Activated CD8-positive, alpha-beta memory T cell treated with anti-CD3 and anti-CD28 coated beads for 24 hours (primary cell): ENCODE results near the gene LRP1B.
"Not testable (repeated sequence)": the region's sequence is repeated elsewhere in the genome, so short reads cannot be mapped to it uniquely, and the experiment has no call there.

Source experiments
- DNase-seq: peaks from one replicate; pipeline ENCODE4 v3.0.0-alpha.2; 2020

The LRP1B gene

DNA sequence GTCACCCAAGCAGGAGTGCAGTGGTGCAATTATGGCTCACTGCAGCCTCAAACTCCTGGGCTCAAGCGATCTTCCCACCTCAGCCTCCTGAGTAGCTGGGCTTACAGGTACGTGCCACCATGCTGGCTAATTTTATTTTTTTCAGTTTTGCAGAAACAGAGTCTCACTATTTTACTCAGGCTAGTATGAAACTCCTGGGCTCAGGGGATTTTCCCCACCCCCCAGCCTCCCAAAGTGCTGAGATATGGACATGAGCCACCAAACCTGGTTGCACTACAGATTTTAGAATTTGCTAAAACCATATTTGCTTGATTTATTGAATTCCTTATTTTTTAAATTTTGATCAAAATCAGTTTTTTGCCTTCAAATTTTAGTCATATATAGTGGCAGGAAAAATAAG, 1553.4 kb downstream of the LRP1B start:
- no peak for DNase-seq

DNA sequence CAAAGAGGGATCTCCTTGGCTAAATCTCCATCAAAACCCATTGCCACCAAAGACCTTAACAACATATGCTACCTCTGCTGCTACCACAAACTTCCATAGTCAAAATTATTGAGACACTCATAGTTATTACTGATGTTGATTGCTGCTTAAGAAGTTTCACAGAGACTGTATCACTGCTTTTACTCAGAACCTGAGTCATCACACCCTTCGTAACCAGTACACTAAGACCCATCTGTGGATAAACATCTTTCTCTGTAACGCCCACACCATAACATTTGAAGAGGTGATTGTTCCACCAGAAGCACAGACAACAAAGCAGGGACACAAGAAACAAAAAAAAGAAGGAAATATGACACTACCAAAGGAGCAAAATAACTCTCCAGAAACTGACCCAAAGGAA, 1563.1 kb downstream of the LRP1B start:
- DNase-seq = no peak

DNA sequence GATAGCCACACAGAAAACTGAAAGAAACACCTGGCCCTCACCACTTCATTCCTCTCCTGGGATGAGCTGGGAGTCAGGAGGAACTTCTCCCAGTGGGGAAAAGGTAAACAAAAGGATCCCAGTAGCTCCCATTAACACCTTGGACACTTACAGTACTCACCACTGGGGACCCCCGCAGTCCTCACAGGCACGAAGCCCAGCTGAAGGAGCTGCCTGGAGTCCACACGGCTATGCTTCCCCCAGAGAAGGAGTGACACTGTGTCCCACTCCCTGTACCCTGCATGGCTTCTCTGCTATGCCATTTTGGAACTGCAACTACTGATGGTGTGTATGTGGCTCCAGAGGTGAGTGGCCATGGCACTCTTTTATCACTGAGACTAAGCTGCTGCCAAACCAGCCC, 1565.1 kb downstream of the LRP1B start:
- no peak for DNase-seq

DNA sequence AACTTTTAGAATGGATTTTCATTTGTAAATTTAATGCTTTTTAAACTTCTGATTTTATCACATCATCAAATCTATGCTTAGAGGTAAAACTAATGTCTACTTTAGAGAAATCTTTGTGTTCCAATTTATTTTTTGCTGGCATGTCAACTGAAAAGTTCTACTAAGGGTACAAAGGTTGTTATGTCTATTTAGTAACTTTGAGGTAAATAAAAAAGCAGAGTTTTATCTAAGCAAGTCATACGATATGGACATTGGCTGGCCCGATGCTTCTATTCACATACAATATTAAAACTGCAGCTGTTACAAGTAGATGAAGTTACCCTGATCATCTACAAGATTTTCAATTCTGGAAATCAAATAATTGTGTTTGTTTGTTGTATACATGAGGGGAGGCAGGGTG, 1575.1 kb downstream of the LRP1B start:
- no peak for DNase-seq

DNA sequence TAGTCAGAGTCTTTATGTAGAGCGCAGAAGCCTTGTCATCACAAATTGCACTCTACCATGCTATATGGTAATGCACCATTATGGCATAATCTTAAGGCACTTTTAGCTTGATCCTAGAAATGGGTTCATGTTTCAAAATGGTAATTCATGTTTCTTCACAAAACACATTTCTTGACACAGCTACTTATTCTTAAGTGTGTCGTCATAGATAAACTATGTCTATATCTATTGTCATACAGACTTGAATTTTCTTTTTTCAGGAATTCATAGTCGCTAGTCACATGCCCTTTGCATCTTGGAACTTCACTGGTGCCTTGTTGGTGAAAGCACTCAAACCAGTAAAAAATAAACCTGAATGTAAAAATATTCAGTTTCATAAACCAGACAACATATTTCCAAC, 1578.2 kb downstream of the LRP1B start:
- DNase-seq = no peak

DNA sequence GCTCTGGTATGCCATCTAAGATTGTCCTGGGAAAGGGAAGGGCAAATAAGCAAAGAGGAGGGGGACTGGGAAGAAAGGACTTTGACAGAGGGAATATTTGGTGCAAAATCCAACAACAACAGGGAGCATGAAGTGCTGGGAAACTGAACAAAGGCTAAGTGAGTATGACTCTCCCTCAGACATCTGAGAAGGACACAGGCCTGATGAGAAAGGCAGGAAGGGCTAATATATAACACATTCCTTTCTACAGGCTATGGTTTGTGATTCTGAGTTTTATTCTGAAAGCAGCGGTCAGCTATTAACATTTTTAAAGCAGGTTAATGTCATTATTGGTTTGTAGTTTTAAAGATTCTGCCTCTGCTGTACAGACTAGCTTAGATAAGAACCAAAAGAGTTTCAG, 1579.5 kb downstream of the LRP1B start:
- no peak for DNase-seq

DNA sequence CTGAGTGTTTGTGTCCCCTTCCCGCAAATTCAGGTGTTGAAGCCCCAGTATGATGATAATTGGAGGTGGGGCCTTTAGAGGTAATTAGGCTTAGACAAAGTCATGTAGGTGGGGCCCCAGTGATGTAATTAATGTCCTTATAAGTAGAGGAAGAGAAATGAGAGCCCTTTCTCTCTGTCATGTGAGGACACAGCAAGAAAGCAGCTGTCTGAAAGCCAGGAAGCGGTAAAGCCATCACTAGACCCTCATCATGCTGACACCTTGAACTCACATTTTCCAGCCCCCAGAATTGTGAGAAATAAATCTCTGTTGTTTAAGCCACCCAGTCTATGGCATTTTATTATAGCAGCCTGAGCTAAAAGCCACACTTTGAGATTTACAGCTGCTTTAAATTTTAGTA, 1580.0 kb downstream of the LRP1B start:
- no peak for DNase-seq

DNA sequence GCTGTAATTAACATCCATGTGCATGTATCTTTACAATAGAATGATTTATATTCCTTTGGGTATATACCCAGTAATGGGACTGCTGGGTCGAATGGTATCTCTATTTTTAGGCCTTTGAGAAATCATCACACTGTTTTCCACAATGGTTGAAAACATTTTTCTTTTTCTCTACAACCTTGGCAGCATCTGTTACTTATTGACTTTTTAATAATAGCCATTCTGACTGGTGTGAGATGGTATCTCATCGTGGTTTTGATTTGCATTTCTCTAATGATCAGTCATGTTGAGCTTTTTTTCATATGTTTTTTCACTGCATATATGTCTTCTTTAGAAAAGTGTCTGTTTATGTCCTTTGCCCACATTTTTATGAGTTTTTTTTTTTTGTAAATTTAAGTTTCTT, 1586.0 kb downstream of the LRP1B start:
- DNase-seq = not testable (repeated sequence)

DNA sequence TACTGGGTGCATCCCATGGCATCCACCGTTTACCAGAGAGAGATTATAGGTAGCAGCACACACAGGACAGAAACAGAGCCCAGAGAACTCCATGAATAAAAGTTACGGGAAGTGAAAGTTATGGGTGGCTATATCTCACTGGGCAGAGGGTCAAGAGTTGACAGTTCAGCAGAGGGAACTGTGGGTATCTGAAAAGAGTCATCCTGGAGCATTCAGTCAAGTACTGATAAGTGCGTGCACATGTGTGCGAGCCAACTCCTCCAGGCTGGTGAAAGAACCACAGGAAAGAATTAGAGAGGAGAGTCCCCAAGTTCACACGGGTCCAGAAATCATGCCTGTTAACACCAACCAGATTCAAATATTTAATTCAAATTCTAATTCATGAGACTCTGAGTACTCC, 1588.2 kb downstream of the LRP1B start:
- DNase-seq = no peak

DNA sequence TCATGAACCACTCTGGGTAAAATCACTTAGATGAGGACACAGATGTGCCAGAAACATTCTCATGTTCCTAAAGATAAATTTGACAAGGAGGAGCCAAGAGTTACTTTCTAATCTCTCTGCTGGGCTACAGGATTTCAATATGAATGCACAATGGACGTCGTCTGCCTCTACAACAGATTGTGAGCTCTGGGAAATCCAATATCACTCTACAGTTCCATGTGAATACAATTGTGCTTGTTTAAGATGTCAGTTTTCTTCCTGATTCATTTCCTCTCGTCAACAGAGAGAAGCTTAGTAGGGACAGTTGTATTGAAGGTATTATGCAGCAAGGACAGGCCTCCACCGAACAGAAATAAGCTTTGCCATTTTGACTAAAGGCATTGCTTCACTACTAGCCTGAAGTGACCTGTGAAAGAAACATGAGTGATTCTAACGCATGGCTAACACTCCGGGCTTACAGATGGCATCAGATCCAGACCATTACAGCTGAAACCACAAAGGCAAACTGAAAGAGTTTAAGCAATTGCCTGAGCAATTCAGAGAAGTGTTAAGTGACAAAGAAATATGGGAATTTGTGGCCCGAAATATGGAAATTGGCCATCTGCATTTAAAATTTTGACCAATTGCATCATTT, 1591.5 kb downstream of the LRP1B start:
- no peak for DNase-seq

DNA sequence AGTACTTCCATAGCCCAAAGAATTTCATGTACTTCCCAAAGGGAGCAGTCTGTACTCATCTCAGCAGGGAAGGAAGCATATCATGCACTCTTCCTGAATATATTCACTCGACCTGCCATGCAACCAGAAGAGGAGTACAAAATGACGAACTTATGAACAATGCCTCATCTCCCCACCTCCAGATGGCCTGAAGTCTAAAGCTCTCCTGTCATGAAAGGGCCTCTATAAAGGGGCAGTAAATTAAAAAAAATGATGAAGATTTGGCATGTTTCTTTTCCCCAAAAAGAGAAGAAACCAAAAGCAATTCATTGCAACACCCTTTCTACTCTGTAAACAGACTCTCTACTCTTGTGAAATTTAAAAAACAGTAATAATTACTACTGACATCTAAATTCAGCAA, 1601.1 kb downstream of the LRP1B start:
- no peak for DNase-seq

DNA sequence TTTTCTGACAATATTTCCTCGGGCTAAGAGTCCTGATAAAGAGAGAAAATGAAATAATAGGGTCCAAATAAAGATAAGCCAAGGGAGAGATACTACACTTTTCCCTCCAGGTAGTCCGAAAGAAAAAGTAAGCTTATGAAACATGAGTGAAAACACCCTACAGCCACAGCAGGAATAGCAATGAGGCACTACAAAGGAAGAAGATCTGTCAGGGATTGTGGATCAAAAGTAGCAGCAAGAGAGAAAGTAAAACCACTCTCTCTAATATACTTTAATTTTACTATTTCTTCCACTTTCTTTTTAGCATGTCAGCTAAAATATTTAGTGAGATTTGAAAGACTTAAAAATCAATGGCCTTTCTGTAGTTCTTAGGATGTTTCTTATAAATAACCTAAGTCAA, 1601.8 kb downstream of the LRP1B start:
- no peak for DNase-seq

DNA sequence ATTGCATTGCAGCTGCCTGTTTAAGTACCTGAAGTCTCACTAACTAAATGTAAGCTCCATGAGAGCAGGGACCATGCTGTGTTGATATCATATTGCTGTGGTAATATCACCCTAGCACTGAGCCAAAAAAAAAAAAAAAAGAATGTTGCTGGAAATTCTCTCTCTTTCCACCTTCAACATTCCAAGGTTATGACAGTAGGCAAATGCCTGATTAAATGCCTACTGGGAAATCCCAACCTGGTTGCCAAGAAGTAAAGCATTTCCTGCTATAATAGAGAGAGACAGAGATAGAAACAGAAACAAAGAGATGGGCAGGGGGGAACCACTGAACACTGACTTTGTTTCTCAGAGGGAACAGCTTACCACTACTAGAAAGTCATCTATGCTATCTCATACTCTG, 1604.2 kb downstream of the LRP1B start:
- no peak for DNase-seq

DNA sequence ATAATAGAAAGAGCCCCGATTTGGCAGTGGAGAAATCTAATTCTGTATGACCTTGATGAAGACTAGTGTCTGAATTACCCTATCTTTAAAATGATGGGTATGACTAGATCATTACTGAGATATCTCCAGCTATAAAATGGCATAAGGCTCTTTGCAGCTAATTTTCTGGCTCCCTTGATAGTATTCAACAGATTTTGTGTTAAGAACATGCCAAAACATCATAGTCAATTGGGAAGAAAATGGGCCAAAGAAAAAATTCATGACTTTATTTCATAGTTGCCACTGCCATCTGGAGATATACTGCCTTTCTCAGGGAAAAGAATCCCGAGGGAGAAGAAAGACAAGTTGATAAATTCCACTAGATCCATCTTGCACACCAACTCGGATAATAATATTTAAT, 1618.7 kb downstream of the LRP1B start:
- DNase-seq = no peak

DNA sequence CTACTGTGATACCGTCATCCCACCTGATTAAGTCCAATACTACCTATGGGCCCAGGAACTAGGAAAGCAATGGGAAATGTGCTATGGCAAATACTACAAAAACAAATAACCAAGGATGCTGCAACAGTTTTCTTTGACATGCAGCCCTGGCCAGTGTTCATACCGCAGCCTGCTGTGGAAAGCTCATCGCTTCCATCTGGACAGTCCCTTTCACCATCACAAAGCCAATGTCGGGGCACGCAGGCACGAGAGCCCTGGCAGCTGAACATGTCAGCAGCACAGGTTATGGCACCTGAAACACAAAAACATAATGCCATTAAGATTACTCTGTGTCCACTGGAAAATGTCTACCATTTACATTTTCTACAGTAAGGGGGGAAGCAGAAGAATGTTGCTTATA, 1621.1 kb downstream of the LRP1B start:
- DNase-seq = no peak

DNA sequence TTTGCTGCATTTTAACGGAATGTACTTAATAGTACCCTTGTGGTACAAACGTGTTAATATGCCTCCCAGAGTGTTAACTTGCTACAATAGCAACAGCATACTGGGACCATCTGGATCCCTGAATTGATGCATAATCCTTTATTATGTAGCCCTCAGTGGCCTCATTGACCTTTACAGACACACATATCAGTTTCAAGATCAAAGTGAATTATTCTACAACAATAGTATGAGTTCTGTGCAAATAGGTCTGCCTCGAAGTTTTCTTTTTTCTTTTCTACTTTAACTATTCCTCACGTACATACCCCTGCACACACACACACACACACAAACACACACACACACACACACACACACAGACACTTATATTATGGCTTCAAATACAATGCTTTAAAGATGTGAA, 1622.1 kb downstream of the LRP1B start:
- no peak for DNase-seq

DNA sequence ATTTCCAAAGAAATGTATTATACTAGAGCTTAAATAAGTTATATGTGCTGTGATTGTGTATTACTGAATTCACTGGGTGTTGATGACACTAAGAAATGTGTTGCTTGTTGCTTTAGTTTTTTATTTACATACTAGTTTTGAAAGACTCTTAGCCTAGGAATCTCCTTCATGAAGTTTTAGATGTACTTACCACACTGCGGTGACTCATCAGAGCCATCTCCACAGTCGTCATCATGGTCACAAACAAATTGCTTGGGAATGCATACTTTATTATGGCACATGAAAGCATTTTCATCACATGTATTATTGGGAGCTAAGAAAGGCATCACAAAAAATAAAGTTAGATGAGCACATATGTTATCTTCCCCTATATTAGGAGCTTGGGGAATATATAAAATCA, 1624.2 kb downstream of the LRP1B start:
- no peak for DNase-seq

DNA sequence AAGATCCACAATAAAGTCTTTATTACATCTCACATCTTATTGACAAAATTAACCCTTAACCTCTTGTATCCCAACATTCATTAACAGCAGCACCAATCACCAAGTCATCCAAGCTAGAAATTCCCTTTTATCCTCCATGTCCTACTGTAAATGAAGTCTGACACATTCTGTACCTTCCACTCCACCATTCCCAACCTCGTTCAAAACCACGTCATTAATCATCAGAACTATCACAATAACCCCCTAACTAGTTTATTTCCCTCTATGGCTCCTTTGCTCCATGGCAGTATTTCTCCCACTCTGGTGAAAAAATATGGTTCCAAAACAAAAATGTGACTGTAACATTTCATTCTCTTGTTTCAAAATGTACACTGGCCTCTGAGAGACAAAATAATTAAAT, 1626.2 kb downstream of the LRP1B start:
- DNase-seq = no peak

DNA sequence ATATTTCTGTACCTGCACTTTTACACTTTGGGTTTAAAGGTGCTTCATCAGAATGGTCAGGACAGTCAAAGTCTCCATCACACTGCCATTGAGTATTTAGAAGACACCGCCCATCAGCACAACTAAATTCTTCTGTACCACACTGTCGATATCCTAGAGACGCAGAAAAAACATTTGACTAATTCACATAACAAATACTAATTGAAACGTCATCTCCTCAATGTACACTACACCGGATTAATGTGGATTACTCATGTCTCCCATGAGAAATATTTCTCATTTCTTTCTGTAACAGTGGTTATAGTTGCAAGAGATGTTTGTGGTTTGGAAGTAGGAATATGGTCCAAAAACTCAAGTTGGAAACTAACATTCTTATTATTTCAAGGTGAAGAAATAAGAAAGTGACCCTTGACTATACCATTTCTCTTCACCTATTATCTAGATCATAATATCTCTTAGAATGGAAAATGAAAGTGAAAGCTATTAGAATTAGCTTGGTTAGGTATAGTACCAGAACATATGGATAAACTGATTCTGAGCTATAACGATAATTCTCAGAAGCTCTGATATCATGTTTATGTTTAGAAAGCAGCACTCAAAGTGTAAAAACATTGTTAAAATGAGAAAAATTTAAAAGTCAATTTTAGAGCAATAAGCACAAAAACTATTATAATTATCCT, 1627.7 kb downstream of the LRP1B start:
- no peak for DNase-seq

DNA sequence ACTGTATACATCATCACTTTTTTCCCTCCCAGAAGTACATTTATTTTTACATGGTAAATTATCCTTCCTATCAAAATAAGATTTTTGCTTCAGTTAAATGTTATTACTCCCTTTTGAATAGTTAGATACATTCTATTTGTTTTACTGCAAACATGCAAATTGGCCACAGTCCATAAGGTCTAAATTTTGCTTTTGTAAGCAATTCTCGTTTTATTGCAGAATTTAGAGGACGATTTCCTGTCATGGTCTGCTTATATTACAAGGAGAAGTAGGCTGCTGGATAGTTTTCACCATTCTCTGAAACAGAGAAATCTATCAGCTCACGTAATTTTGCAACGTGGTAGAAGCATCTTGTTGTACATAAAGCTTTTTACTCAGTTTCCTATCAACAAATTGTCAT, 1632.5 kb downstream of the LRP1B start:
- DNase-seq = no peak

DNA sequence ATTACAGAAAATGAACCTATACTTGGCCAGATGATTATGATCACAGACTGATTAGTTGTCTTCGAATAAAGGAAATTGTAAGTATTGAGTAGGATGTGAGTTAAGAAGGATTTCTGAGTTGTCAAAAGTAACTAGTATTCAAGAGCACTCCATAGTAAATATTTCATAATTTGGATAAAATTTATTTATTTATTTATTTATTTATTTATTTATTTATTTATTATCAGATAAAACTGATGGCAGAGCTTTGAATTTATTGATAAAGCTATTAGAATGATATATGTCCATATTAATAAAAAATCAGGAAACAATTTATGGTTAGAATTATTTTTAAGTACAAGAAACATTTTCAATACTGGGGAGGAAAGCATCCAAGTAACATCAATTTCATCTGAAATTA, 1634.1 kb downstream of the LRP1B start:
- DNase-seq = no peak

DNA sequence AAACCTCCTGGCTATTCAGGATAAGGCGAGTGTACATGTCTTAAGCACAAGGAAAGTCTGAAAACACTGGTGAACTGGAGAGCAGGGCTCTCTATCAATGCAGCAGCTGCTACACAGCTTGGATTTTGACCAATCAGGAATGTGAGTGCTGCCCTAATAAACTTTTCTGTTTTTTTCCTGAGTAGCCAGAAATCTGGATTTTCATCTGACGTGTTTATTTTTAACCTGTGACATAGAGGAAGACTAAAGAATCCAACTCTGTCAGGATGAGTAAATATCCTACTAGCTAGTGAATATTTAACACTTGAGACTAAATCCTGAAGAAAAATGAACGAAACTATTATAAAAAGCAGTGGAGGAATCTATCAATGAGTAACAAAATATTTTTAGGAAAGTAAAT, 1638.9 kb downstream of the LRP1B start:
- DNase-seq = no peak

DNA sequence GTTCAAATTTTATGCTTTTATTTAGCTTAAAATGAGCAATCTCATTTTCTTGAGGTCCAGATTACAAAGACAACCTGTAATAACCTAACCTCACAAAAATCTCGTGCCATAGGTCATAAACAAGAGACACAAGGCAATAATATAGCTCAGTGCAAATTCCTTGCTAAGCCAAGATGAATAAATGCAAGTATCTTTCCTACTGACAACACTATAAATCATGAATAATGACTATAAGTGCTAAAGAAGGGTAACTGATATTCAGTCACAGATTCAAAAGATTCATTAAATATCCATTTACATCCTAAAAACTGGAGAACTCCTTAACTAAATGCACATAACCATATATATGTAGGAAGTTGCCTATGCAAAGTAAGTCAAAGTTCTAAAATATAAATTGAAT, 1641.6 kb downstream of the LRP1B start:
- DNase-seq = no peak

DNA sequence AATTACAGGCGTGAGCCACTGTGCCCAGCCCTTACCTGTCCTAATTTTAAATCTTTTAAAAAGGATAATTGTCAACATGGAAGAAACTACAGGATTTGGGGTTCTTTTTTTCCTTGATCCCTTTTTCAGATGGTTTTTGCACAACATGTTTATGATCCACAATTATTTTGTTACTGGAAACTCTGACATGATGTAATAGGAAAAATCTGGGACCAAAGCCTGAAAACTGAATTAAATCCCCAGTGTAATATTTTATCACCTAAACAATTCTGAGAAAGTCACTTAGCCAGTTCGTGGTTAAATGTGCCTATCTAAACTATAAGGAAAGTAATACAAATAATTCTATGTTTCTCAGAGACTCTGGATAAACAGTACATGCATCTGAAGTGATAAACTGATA, 1649.7 kb downstream of the LRP1B start:
- no peak for DNase-seq

DNA sequence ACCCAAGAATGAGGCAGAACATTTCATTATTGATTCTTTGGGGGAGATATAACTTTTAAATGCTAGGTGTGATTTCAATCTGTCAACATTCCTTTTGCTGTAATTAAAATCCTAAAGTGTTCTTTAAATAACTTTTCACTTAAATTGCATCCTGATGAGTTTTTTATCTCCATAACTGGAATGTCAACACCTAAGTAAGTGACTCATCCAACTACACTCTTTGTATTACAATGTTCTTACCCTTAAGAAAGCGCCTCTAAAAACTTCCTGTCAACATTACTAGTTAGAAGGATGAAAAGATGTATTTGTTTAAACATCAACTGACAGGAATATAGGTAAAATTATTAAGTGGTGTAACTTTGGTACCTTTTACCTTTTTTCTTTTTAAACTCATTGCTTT, 1657.0 kb downstream of the LRP1B start:
- no peak for DNase-seq
